ENCODE results near the gene TMEM17.
"Not testable (repeated sequence)": the region's sequence is repeated elsewhere in the genome, so short reads cannot be mapped to it uniquely, and the experiment has no call there.

The TMEM17 gene

DNA sequence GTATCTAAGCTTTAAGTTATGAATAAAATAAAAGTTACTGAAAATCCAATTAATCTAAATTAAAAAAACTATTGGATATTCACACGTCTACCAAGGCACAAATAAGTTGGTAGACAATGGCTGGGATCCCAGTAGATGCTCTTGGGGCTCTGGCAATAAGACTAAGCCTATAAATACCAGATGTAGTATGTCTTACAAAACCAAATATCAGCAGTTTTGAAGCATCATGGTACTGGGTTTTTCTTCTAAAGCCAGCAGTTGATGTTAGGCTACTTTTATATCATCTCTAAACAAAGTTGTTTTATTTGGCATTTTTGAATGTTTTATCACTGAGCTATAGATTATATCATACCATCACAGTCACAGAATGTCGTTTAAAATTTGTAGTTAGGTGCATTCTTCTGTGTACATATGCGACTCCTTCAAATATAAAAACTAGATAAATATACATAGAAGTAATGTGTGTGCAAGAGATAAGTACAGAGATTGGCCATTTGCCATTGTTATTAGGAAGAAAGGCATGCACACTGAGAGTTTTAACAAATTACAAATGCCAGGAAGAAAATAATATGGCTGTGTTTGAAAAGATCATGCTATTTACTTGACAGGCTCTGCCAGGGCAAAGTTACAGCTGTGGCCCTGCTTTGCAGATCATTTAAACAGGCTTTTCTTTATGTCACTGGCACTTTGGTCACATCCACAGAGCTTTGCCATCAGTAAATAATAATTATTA is 21.6 kb upstream of the TMEM17 start:
- Mint-ChIP-seq H3K27ac (no peak overlapping the region), H3K36me3 (ENCODE audit: low read depth) (no peaks in the 10 kb centered on the region), H3K27me3 (peaks cover 10% of the 10 kb centered on the region), H3K9me3 (no peaks in the 10 kb centered on the region), H3K4me1 (no peaks in the 10 kb centered on the region), H3K4me3 (no peak overlapping the region)
- ATAC-seq: no peak
- no peak for DNase-seq

- no peak overlapping the region for H3K4me3 Mint-ChIP-seq
Observed at GRCh38 chr2:62526531-62527381, 20.8 kb upstream of the TMEM17 start.

DNA sequence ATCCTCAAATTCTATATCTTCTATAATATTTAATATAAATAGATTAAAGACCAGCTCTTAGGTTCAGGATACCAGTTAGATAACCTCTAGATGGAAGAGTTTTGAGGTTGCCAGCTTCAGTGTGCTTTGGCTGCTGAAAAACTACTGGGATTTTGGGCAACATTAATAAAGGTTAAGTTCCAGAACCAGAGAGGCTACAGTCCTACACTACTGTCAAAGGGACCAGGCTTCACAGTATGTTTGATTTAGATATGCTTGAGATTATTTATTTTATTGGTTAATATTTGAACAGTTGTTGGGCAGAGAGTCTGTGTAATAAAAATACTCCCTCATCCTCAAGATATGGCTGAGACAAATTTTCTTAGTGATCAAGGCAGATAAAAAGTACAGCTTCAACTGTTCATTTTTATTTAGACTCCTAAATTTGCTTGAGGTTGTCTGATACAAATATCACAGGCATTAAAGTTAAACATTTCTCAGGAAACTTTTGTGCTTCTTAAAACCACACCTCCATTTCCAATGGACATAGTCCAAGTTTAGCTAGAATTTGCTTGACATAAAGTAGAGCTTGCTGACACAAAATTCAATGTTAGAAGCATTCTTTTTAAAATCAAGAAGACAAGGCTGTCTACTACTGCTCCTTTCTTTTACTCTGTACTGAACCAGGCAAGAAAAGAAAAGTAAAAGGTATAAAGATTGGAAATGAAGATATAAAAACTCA is 19.7 kb upstream of the TMEM17 start:
- Mint-ChIP-seq H3K4me3 (no peak overlapping the region), H3K4me1 (no peaks in the 10 kb centered on the region), H3K27me3 (peaks cover 6% of the 10 kb centered on the region), H3K9me3 (no peaks in the 10 kb centered on the region), H3K36me3 (ENCODE audit: low read depth) (no peaks in the 10 kb centered on the region), H3K27ac (no peak overlapping the region)
- no peak for DNase-seq
- no peak for ATAC-seq

More at GRCh38 chr2:62526531-62527381, 20.8 kb upstream of the TMEM17 start:
- H3K27me3 Mint-ChIP-seq: peaks cover 6% of the 10 kb centered on the region
- H3K27ac Mint-ChIP-seq: no peak overlapping the region
- H3K4me1 Mint-ChIP-seq: no peaks in the 10 kb centered on the region
- no peaks in the 10 kb centered on the region for H3K36me3 Mint-ChIP-seq (ENCODE audit: low read depth)
- ATAC-seq: no peak
- H3K9me3 Mint-ChIP-seq: no peaks in the 10 kb centered on the region
- no peak for DNase-seq

GRCh38 chr2:62524293-62524941 is 18.4 kb upstream of the TMEM17 start:
- Mint-ChIP-seq H3K36me3 (ENCODE audit: low read depth) (no peaks in the 10 kb centered on the region), H3K9me3 (peaks cover 4% of the 10 kb centered on the region), H3K4me1 (no peaks in the 10 kb centered on the region), H3K27ac (no peak overlapping the region), H3K27me3 (peaks cover 6% of the 10 kb centered on the region), H3K4me3 (no peak overlapping the region)
- no peak for ATAC-seq
- DNase-seq: no peak

- not testable (repeated sequence) for H3K4me1 Mint-ChIP-seq; DNase-seq; H3K4me3 Mint-ChIP-seq; H3K27ac Mint-ChIP-seq; H3K36me3 Mint-ChIP-seq (ENCODE audit: low read depth); H3K27me3 Mint-ChIP-seq; ATAC-seq; H3K9me3 Mint-ChIP-seq
Observed at GRCh38 chr2:62521061-62521460, 15.1 kb upstream of the TMEM17 start.

- Mint-ChIP-seq H3K36me3 (ENCODE audit: low read depth) (no peaks in the 10 kb centered on the region), H3K4me1 (no peaks in the 10 kb centered on the region), H3K27ac (no peak overlapping the region), H3K9me3 (no peaks in the 10 kb centered on the region), H3K27me3 (peaks cover 13% of the 10 kb centered on the region), H3K4me3 (no peak overlapping the region)
- ATAC-seq (no peak), DNase-seq (no peak)
Observed at GRCh38 chr2:62512384-62512783, 6.4 kb upstream of the TMEM17 start.

GRCh38 chr2:62511636-62512035 is 5.6 kb upstream of the TMEM17 start:
- ATAC-seq (no peak), DNase-seq (no peak)
- no peaks in the 10 kb centered on the region for H3K9me3 Mint-ChIP-seq
- peaks cover 12% of the 10 kb centered on the region for H3K27me3 Mint-ChIP-seq
- H3K4me1 Mint-ChIP-seq: peaks cover under 1% of the 10 kb centered on the region
- no peak overlapping the region for H3K27ac Mint-ChIP-seq
- no peak overlapping the region for H3K4me3 Mint-ChIP-seq
- no peaks in the 10 kb centered on the region for H3K36me3 Mint-ChIP-seq (ENCODE audit: low read depth)

GRCh38 chr2:62506421-62506750 is 391 bp upstream of the TMEM17 start:
- no peak for DNase-seq
- Mint-ChIP-seq H3K36me3 (ENCODE audit: low read depth) (no peaks in the 10 kb centered on the region), H3K9me3 (no peaks in the 10 kb centered on the region), H3K27me3 (peaks cover 12% of the 10 kb centered on the region), H3K4me1 (peaks cover 9% of the 10 kb centered on the region), H3K27ac (no peak overlapping the region), H3K4me3 (peak overlapping the region; percentile 82)
- ATAC-seq: no peak

- no peak for ATAC-seq
- H3K27ac Mint-ChIP-seq: peak overlapping the region; percentile 31
- H3K36me3 Mint-ChIP-seq (ENCODE audit: low read depth): no peaks in the 10 kb centered on the region
- peaks cover 10% of the 10 kb centered on the region for H3K27me3 Mint-ChIP-seq
- peaks cover 9% of the 10 kb centered on the region for H3K4me1 Mint-ChIP-seq
- no peaks in the 10 kb centered on the region for H3K9me3 Mint-ChIP-seq
- DNase-seq: no peak
- H3K4me3 Mint-ChIP-seq: peak overlapping the region; percentile 82
Observed at GRCh38 chr2:62505109-62505749, 766 bp downstream of the TMEM17 start.

DNA sequence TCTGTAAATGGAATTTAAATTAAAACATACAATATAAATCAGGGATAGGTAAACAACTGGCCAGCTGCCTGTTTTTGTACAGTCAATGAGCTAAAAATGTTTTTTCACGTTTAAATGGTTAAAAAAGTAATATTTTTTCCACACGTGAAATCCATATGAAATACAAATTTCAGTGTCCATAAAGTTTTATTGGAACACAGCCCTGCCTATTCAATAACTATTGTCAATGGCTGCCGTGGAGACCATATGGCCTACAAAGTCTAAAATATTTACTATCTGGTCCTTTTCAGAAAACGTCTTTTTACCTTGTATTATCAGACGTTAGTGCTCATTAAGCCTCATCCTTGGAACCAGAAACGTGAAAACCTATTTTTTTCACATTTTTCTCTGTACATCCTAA is 1.3 kb downstream of the TMEM17 start:
- H3K36me3 Mint-ChIP-seq (ENCODE audit: low read depth): no peaks in the 10 kb centered on the region
- H3K27ac Mint-ChIP-seq: no peak overlapping the region
- ATAC-seq (no peak), DNase-seq (no peak)
- no peaks in the 10 kb centered on the region for H3K9me3 Mint-ChIP-seq
- peaks cover 9% of the 10 kb centered on the region for H3K4me1 Mint-ChIP-seq
- no peak overlapping the region for H3K4me3 Mint-ChIP-seq
- peaks cover 10% of the 10 kb centered on the region for H3K27me3 Mint-ChIP-seq

- Mint-ChIP-seq H3K27me3 (peaks cover 9% of the 10 kb centered on the region), H3K27ac (no peak overlapping the region), H3K9me3 (no peaks in the 10 kb centered on the region), H3K4me1 (peaks cover 9% of the 10 kb centered on the region), H3K36me3 (ENCODE audit: low read depth) (no peaks in the 10 kb centered on the region), H3K4me3 (no peak overlapping the region)
- DNase-seq: no peak
- ATAC-seq: no peak
Observed at GRCh38 chr2:62501794-62502500, 4.0 kb downstream of the TMEM17 start.

- H3K4me1 Mint-ChIP-seq: peaks cover 4% of the 10 kb centered on the region
- no peak overlapping the region for H3K27ac Mint-ChIP-seq
- ATAC-seq (no peak), DNase-seq (no peak)
- peaks cover 3% of the 10 kb centered on the region for H3K27me3 Mint-ChIP-seq
- no peaks in the 10 kb centered on the region for H3K36me3 Mint-ChIP-seq (ENCODE audit: low read depth)
- H3K4me3 Mint-ChIP-seq: no peak overlapping the region
- H3K9me3 Mint-ChIP-seq: no peaks in the 10 kb centered on the region
Observed at GRCh38 chr2:62501069-62501468, 4.9 kb downstream of the TMEM17 start.

DNA sequence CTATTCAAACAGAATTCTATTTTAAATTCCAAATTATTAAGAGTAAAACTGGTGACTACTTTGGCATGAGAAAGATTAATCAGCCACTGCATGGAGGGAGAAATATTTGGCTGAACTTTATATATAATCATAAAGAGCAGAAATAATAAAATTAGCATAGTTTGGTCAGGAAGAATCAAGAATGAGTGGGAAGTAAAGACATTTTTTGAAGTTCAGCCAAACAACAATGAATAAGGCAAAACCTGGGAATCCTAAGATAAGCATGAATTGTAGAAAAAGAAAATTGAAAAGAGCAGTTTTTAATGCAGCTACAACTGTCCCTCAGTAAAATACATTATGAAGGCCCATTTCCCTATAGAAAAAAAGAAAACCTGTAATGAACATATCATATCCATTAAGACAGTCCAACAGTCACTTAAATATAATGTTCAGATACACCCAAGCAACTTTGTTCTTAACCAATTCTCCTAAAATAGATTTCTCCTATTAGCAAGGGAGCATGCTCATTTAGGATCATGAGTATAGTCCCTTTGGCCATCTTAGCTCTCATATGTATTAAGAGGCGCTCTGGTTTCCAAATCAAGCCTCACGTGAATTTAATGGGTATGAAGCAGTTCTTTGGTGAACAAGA is 6.5 kb downstream of the TMEM17 start:
- ATAC-seq (no peak), DNase-seq (no peak)
- Mint-ChIP-seq H3K27ac (no peak overlapping the region), H3K4me3 (no peak overlapping the region), H3K27me3 (no peaks in the 10 kb centered on the region), H3K4me1 (no peaks in the 10 kb centered on the region), H3K9me3 (no peaks in the 10 kb centered on the region), H3K36me3 (ENCODE audit: low read depth) (no peaks in the 10 kb centered on the region)
